Common myeloid progenitor, CD34-positive (primary cell): ENCODE data around the gene ABLIM2.
A peak's percentile ranks its signal among the peaks of the same experiment; 100 is the strongest.

ENCODE experiments used
- CTCF ChIA-PET: fragments of 350-600 bp; sonication (Branson Sonifier 250); formaldehyde crosslinking; loops from one replicate; lab custom pipeline; 2021; ENCODE audit warnings: antibody characterized with exemption; lab: Charles Lee
- POLR2A ChIA-PET: fragments of 350-600 bp; sonication (Branson Sonifier 250); formaldehyde crosslinking; loops from one replicate; lab custom pipeline; 2021; ENCODE audit warnings: antibody characterized with exemption; lab: Charles Lee
- DNase-seq, 3 donors: peaks; one replicate each; pipeline versions ENCODE4 v3.0.0 to v3.0.0-alpha.2; 2013
- H3K27ac ChIP-seq, 2 experiments: 1 replicate in 1 of 2; 2 replicates in 1 of 2; pipeline ENCODE4 v1.7.0; 2013; ENCODE audit warnings: inconsistent platforms in 2 of 2, low read length in 2 of 2, mild to moderate bottlenecking in 2 of 2, low read depth in 1 of 2, moderate library complexity in 1 of 2; ENCODE audit not compliant: severe bottlenecking in 2 of 2, insufficient read depth in 1 of 2, poor library complexity in 1 of 2
- H3K27me3 ChIP-seq, 5 experiments: replicated peaks in 2 of 5; 1 replicate in 3 of 5; 2 replicates in 2 of 5; pipeline versions ENCODE4 v1.6.1 to v1.7.0; 2013; ENCODE audit warnings: low read length in 4 of 5, mild to moderate bottlenecking in 2 of 5, moderate library complexity in 2 of 5, inconsistent platforms in 1 of 5; ENCODE audit not compliant: insufficient read depth in 5 of 5, control insufficient read depth in 4 of 5
- H3K36me3 ChIP-seq, 4 experiments: 1 replicate in 2 of 4; 2 replicates in 2 of 4; pipeline versions ENCODE4 v1.6.1 to v1.7.0; 2013; ENCODE audit warnings: low read length in 3 of 4, control low read depth in 1 of 4, mild to moderate bottlenecking in 1 of 4; ENCODE audit not compliant: control insufficient read depth in 4 of 4, insufficient read depth in 4 of 4
- H3K4me1 ChIP-seq, 4 experiments: 1 replicate in 3 of 4; 2 replicates in 1 of 4; pipeline versions ENCODE4 v1.6.1 to v1.7.1; 2013; ENCODE audit warnings: low read length in 3 of 4, mild to moderate bottlenecking in 3 of 4, control low read depth in 1 of 4, inconsistent platforms in 1 of 4, moderate library complexity in 1 of 4; ENCODE audit not compliant: control insufficient read depth in 4 of 4, insufficient read depth in 4 of 4; ENCODE audit errors: control extremely low read depth in 1 of 4
- H3K4me3 ChIP-seq, 7 experiments: 1 replicate in 4 of 7; 2 replicates in 3 of 7; pipeline versions ENCODE4 v1.5.1 to v1.7.0; 2013; ENCODE audit warnings: mild to moderate bottlenecking in 7 of 7, low read length in 6 of 7, moderate library complexity in 6 of 7, inconsistent platforms in 2 of 7, low read depth in 2 of 7, control low read depth in 1 of 7; ENCODE audit not compliant: insufficient read depth in 4 of 7, control insufficient read depth in 1 of 7; ENCODE audit errors: extremely low read depth in 1 of 7
- H3K9me3 ChIP-seq, 5 experiments: 1 replicate in 4 of 5; 2 replicates in 1 of 5; pipeline versions ENCODE4 v1.6.1 to v1.7.1; 2013; ENCODE audit warnings: low read length in 4 of 5, mild to moderate bottlenecking in 2 of 5, inconsistent platforms in 1 of 5, low read depth in 1 of 5, moderate library complexity in 1 of 5; ENCODE audit not compliant: control insufficient read depth in 4 of 5, insufficient read depth in 2 of 5; ENCODE audit errors: control extremely low read depth in 1 of 5
- WGBS: methylation state at CpG from one replicate; pipeline ENCODE4 v1.1.5; 2013; ENCODE audit not compliant: insufficient coverage; 5-methylcytosine and 5-hydroxymethylcytosine counted together

The ABLIM2 gene

DNA sequence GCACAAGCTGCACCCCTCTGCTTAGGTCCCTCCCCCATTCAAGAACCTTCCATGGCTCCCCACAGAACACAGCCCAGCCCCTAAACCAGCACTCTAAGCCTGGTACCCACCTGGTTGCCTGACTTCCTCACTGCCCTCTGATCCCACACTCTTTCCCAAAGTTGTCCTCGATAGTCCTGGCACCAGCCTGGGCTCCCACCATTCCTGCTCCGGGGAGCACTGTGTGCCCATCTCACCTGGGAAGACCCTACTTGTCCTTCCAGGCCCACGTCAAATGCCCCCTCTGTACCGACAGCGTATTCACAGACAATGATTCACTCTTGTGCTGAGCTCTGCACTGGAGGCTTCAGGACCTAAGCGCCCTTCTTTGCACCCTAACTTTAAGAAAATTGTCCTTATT lies 40.1 kb downstream of the ABLIM2 start:
- POLR2A ChIA-PET = no interaction called here
- 92% methylated on average over 6 of the region's 6 CpGs for WGBS

GRCh38 chr4:8118035-8118434 lies 40.6 kb downstream of the ABLIM2 start:
- Histone ChIP-seq H3K9me3 (no peaks in the 10 kb centered on the region), H3K27ac (no peak overlapping the region), H3K4me3 (no peak overlapping the region), H3K4me1 (no peaks in the 10 kb centered on the region), H3K36me3 (no peaks in the 10 kb centered on the region), H3K27me3 (peaks cover 0 to 83% (median 2%) of the 10 kb centered on the region in 5 experiments)
- CTCF ChIA-PET = no interaction called here
- WGBS = 92% methylated on average over 5 of the region's 6 CpGs
- POLR2A ChIA-PET = no interaction called here
- DNase-seq = no peak

More for the DNA sequence above, 40.1 kb downstream of the ABLIM2 start:
- Histone ChIP-seq H3K36me3 (no peaks in the 10 kb centered on the region), H3K4me3 (no peak overlapping the region), H3K9me3 (no peaks in the 10 kb centered on the region), H3K27ac (no peak overlapping the region), H3K4me1 (no peaks in the 10 kb centered on the region), H3K27me3 (peaks cover 0 to 85% (median 2%) of the 10 kb centered on the region in 5 experiments)
- CTCF ChIA-PET = no interaction called here
- DNase-seq = no peak

DNA sequence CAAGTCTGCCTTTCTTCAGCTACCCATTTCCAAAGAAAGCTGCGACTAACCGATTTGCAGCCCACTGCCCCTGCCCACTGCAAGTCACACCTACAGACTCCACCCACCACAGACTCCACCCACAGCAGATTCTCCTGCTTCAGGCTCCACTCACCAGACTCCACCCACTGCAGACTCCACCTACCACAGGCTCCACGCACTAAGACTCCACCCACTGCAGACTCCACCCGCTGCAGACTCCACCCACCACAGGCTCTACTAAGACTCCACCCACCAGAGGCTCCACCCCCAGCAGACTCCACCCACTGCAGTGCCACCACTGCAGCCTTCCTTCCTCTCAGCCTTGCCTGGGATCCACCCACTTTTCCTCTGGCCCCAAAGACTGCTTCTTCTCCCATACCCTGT lies 41.3 kb downstream of the ABLIM2 start:
- peak; percentile 45 to 47 (median 46) for DNase-seq
- H3K27me3 ChIP-seq = peaks cover 0 to 83% (median 2%) of the 10 kb centered on the region in 5 experiments

DNA sequence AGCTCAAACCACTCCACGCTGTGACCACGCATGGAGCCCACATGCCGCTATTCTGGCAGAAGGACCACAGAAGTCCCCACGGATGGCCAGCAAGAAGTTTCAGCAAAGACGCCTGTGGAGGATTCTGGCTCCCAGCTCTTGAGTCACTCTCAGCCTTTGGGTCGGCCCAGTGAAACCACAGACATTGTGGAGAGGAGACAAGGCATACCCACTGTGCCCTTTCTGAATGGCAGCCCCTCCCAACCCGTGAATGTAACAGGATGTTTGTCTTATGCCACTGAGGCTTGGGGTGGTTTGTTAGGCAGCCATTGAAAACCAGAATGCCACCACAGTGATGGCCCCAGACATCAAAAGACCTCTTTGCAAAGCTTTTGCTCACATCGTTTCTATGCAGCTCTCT lies 42.7 kb downstream of the ABLIM2 start:
- H3K27ac ChIP-seq = no peak overlapping the region
- DNase-seq = no peak
- CTCF ChIA-PET = no interaction called here
- POLR2A ChIA-PET = no interaction called here
- H3K4me1 ChIP-seq = no peaks in the 10 kb centered on the region
- no peak overlapping the region for H3K4me3 ChIP-seq
- H3K36me3 ChIP-seq = no peaks in the 10 kb centered on the region
- 71% methylated on average over 8 of the region's 8 CpGs for WGBS
- H3K27me3 ChIP-seq = peaks cover 0 to 83% (median 5%) of the 10 kb centered on the region in 5 experiments
- H3K9me3 ChIP-seq = no peaks in the 10 kb centered on the region

More for the DNA sequence above, 41.3 kb downstream of the ABLIM2 start:
- no peaks in the 10 kb centered on the region for H3K9me3 ChIP-seq
- ChIA-PET CTCF (no interaction called here), POLR2A (no interaction called here)
- no peak overlapping the region for H3K27ac ChIP-seq
- H3K4me1 ChIP-seq = no peaks in the 10 kb centered on the region
- H3K36me3 ChIP-seq = no peaks in the 10 kb centered on the region
- WGBS = 67% methylated on average over 4 of the region's 4 CpGs
- H3K4me3 ChIP-seq = no peak overlapping the region

DNA sequence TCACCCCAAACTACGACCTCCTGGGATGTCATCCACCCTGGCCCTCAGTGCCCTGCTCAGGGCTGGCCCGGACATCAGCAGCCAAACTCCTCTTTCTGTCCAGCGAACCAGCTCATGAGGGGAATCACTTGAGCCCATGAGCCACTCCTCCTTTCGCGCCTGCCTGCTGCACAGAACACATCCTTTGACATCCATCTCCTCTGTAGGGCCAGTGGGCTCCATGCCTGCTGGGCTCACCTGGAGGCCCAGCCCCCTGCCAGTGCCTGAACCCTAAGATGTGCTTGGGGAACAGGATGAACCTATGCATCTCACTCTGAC lies 43.5 kb downstream of the ABLIM2 start:
- H3K27me3 ChIP-seq = peaks cover 0 to 82% (median 6%) of the 10 kb centered on the region in 5 experiments
- no peak for DNase-seq
- H3K4me3 ChIP-seq = no peak overlapping the region
- no peaks in the 10 kb centered on the region for H3K36me3 ChIP-seq
- WGBS = 76% methylated on average over 5 of the region's 5 CpGs
- POLR2A ChIA-PET = no interaction called here
- CTCF ChIA-PET = no interaction called here
- H3K9me3 ChIP-seq = no peaks in the 10 kb centered on the region
- H3K27ac ChIP-seq = no peak overlapping the region
- H3K4me1 ChIP-seq = no peaks in the 10 kb centered on the region

- 58% methylated on average over 21 of the region's 21 CpGs for WGBS
- DNase-seq = no peak
These were observed 44.0 kb downstream of the ABLIM2 start for GRCh38 chr4:8114456-8115202.

GRCh38 chr4:8113611-8114377 lies 44.8 kb downstream of the ABLIM2 start:
- ChIA-PET CTCF (no interaction called here), POLR2A (interaction anchor here (0.6 kb wide), 1 partner anchor 41 kb away, joined by 3 read pairs; no protein-coding TSS in a partner anchor)
- no peaks in the 10 kb centered on the region for H3K36me3 ChIP-seq
- peaks cover 0 to 83% (median 9%) of the 10 kb centered on the region in 5 experiments for H3K27me3 ChIP-seq
- WGBS = 82% methylated on average over 11 of the region's 15 CpGs
- no peak overlapping the region for H3K27ac ChIP-seq
- no peaks in the 10 kb centered on the region for H3K4me1 ChIP-seq
- H3K9me3 ChIP-seq = no peaks in the 10 kb centered on the region
- DNase-seq = no peak
- no peak overlapping the region for H3K4me3 ChIP-seq

More at GRCh38 chr4:8114456-8115202, 44.0 kb downstream of the ABLIM2 start:
- H3K36me3 ChIP-seq = no peaks in the 10 kb centered on the region
- peaks cover 0 to 82% (median 9%) of the 10 kb centered on the region in 5 experiments for H3K27me3 ChIP-seq
- H3K27ac ChIP-seq = no peak overlapping the region
- CTCF ChIA-PET = no interaction called here
- H3K4me1 ChIP-seq = no peaks in the 10 kb centered on the region
- no peaks in the 10 kb centered on the region for H3K9me3 ChIP-seq
- no peak overlapping the region for H3K4me3 ChIP-seq
- POLR2A ChIA-PET = no interaction called here
